NCI-H526 treated with DMSO at 0.1 percent for 48 hours (cell line): ENCODE results near the gene FILIP1.

Source experiments
- DNase-seq: peaks from one replicate; lab custom pipeline; 2025; lab: John Stamatoyannopoulos, UW

Gene FILIP1

GRCh38 chr6:75495011-75495410, 1.4 kb upstream of the FILIP1 start:
- DNase-seq: no peak

- DNase-seq: no peak
These were observed 690 bp upstream of the FILIP1 start for GRCh38 chr6:75494290-75494689.

DNA sequence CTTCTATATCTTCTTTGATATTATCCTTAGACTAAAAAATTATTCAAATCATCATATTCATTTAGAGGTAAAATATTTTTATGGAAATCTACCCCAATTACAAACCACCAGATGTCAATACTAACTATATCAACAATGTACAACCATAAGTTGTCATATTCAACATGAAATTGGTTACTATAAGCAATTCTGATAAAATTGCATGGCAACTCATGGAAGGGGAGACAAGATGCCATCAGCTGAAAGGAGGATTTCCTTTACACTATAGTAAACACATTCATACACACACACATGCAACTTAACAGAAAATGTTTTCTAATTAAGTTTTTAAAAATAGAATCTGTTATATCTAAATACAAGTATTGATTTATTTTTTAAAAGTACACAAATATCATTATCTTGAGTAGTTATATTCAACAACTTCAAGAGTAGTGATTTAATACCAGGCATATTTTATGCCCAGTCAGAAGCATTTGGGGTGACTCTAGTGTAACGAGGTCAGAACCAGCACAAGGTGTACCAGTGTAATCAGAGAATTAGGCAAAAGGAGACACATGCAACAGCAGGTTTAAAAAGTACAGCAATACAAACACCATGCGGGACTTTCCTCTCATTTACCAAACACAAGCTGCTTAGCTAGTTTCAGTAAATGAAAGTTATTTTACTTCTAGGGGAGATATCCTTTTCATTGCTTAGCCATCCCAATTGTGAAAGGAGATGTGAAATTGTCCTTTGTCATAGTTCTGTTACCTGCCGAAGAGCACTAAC, 1.0 kb downstream of the FILIP1 start:
- no peak for DNase-seq

DNA sequence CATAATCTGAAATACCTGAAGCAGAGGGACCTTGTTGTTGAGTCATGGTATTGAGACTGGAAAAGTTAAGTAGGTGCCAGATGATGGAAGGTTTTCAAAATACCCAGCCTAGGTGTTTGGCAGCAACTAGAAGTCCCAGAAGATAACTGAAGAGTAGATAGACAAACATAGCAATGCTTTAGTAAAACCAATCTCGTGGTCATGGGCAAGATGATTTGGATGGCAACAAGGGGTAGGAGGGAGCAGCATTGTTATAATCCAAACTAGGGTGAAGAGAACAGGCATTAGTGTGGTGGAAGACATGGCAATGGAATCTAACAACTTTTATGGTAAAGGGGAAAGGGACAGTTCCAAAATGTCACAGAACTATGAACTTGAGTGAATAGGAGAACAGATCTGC, 2.3 kb downstream of the FILIP1 start:
- DNase-seq: no peak

DNA sequence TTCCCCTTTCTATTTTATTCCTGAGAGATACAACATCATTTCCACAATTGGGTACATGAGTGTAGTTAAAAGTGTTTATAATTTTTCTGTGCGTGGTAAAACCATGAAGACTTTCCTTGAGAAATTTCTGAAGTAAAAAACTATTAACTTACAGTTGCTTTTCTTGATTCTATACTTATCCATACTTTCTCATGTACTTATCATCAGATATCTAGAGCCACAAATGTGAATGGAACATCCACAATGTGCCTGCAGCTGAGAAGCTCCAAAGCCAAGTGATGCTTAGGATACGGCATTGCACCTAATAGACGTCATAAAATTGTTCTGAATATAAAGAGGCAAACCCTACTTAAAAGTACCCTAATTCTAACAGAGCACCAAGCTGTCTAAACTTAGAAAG, 2.9 kb downstream of the FILIP1 start:
- DNase-seq: no peak

DNA sequence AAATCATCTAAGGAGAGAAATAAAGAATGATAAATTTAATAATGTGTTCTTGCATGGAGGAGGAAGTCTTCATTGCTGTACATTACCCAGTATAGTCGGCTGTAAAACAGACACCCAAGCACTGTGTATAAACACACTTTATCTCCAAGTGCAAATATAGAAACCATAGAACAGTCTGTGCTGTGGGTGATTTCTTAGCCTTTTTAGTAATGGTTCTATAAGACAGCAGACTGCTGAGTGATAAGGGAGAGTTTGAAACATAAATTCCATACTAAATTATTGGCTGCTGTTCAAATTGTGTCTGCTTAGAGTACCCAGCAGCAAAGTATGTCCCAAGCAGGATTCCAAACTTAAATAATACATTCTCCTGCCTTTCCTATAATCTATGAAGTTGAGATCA, 4.6 kb downstream of the FILIP1 start:
- DNase-seq: no peak

- no peak for DNase-seq
These were observed 5.6 kb downstream of the FILIP1 start for GRCh38 chr6:75488033-75488432.

- DNase-seq: no peak
These were observed 6.6 kb downstream of the FILIP1 start for GRCh38 chr6:75486850-75487518.

- DNase-seq: no peak
These were observed 9.1 kb downstream of the FILIP1 start for GRCh38 chr6:75484535-75484934.

- DNase-seq: no peak
These were observed 10.3 kb downstream of the FILIP1 start for GRCh38 chr6:75483136-75483952.

DNA sequence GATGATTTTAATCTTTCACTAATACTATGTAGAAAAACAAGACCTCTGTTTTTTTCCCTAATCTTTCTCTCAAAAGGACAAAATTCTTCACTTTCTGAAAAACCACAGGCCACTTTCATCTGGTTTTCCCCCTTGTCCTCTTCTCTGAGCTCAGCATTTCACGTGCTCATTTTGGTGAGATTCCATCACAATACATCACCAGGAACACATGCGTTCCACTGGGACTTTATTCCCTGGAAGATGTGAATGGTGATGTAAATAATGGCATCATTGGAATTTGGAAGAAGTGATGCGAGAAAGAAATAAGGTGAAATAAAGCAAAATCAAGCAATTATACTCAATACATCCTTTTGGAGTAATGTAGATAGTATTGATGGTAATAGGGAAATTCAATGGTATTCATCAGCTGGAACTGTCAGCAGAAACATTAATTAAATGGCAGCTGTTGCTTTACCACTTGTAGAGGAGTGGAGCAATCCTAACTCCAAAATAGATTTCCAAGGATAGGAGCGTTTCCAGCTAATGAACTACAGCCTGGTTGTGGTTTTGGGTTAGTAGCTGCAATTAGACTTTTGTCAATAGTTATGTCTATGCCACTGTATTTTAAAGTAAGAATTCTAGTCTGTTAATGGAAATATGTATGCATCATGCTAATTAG, 11.5 kb downstream of the FILIP1 start:
- DNase-seq: no peak

- DNase-seq: no peak
These were observed 12.2 kb downstream of the FILIP1 start for GRCh38 chr6:75481394-75481793.

DNA sequence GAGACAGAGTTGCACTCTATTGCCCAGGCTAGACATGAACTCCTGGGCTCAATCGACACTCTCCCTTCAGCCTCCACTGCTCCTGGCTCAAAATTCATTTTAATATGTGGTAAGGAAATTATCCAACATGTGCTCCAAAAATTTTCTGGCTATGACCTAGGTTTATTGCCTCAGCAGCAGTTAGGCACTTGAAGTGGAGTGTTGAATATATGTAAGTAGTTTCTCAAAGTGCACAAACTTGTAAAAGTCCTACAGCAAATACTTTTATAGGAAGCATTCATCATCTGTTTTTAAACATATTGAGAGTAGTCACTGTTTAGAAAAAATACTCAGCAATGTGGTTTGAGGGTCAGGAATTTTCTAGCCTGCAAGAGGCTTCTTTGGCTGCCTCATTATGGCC, 13.2 kb downstream of the FILIP1 start:
- no peak for DNase-seq

GRCh38 chr6:75479712-75480111, 13.9 kb downstream of the FILIP1 start:
- DNase-seq: no peak

GRCh38 chr6:75478929-75479328, 14.7 kb downstream of the FILIP1 start:
- DNase-seq: no peak

DNA sequence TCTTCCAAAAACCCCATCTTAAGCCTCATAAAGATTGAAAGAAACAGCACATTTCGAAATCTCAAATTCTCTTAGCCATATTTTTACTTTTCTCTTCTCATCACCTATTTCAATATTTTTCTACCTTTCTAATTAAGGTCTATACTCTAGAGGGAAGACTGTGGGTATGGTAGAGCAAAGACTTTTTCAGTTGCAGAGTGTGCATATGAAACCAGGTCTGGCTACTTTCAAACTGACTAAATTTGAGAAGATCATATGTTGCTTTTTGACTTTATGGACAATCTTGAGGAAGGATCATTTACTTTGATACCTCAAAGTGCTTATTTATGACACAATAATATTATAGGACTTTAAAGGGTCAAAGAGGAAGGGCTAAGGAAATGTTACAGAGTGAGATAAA, 20.7 kb downstream of the FILIP1 start:
- no peak for DNase-seq

- no peak for DNase-seq
These were observed 25.6 kb downstream of the FILIP1 start for GRCh38 chr6:75467966-75468365.

GRCh38 chr6:75467284-75467683, 26.3 kb downstream of the FILIP1 start:
- DNase-seq: no peak

GRCh38 chr6:75466636-75467035, 27.0 kb downstream of the FILIP1 start:
- no peak for DNase-seq

- no peak for DNase-seq
These were observed 29.7 kb downstream of the FILIP1 start for GRCh38 chr6:75463908-75464307.

- no peak for DNase-seq
These were observed 30.5 kb downstream of the FILIP1 start for GRCh38 chr6:75463061-75463460.

DNA sequence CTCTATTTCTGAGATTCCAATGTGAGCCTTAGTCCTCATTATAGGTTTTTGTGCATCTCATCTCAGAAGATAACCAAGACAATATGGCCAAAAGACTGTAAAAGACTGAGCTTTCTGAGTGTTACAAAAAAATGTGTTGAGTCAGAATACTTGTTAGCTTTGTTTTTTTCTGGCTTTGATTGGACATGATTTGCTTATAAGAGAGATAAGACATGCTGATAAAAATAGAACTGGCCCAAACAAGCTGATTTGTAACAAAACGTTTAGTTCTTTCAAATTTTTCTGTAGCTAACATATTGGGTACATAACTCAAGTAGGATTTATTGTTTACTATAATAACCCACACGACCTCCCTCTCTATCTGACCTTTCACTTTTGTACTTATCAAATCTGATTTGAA, 32.9 kb downstream of the FILIP1 start:
- DNase-seq: no peak
